Raji (cell line): ENCODE results near the gene KBTBD4.
A peak's percentile ranks its signal among the peaks of the same experiment; 100 is the strongest.

Source experiments
- POLR2A ChIP-seq: IDR thresholded peaks from 2 replicates; pipeline ENCODE4 v1.6.1; 2011; ENCODE audit warnings: low read depth, low read length, control low read depth; ENCODE audit not compliant: insufficient read depth

The KBTBD4 gene

DNA sequence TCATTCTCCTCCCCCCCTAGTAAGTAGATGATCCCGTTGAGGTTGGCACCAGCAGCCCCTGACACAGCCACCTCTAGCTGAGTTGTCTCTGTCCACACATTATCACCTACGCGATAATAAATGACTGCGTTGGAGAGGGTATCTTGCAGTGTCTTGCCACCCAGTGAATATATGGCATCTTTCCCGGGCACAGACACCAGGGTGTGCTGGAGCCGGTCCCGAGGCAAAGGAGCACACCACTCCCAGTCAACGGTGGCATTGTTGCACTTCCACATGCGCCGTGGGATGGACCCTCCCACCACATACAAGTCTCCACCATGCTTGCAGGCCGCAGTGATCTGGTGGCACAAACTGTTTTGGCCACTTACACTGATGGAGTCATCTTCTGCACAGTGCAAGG is 5.4 kb downstream of the KBTBD4 start:
- TF ChIP-seq POLR2A: no peak

DNA sequence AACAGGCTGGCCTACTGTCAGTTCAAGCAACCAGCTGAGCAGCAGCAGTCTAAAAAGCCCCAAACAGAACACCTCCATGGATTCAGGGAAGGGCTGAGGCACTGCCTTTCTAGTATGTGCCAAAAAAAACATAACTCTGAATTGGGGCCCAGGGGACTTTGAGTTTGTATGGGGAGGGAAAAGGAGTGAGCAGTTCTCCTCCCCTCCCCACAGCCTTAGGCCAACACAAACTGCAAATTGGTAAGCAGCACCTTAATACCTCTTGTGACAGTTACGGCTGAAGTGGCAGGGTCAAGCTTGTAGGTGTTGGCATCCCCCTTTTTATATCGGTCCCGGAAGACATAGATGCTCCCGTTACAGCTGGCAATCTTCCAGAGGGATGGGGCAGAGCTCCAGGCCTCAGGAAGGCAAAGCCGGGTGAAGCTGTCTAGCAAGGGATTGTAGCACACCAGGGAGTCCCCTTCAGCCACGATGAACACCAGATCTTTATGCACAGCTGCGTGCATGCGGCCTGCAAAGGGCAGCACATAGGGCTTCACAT is 6.0 kb downstream of the KBTBD4 start:
- no peak for TF ChIP-seq POLR2A

DNA sequence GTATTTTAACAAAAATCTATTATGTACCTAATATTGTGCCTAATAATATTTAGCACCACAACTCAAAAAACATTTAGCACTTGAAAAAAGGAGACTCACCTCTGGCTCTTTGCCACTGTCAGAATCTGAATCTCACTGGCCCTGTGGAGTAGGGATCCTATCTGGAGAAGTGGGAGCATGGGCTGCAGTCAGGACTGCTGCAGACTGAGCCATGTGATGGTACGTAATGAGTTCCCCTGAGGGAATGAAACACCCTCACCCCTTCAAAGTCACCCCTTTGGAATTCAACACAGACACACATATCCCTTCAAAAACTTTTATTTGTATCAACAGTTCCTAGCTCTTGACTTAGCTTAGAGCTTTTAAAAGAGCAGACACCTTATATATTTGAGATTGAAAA is 6.9 kb downstream of the KBTBD4 start:
- TF ChIP-seq POLR2A: no peak

DNA sequence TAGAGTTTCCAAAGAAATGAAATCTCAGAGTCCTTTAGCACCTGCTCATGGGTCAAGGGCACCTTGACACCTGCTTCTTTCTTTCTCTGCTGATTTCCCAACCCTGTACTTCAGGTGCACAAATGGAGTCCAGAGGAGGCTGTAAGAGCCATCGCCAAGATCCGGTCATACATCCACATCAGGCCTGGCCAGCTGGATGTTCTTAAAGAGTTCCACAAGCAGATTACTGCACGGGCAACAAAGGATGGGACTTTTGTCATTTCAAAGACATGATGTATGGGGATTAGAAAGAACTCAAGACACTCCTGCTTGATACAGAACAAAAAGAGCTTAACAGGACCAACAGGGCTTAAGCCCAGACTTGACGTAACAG is 7.4 kb downstream of the KBTBD4 start:
- no peak for TF ChIP-seq POLR2A

DNA sequence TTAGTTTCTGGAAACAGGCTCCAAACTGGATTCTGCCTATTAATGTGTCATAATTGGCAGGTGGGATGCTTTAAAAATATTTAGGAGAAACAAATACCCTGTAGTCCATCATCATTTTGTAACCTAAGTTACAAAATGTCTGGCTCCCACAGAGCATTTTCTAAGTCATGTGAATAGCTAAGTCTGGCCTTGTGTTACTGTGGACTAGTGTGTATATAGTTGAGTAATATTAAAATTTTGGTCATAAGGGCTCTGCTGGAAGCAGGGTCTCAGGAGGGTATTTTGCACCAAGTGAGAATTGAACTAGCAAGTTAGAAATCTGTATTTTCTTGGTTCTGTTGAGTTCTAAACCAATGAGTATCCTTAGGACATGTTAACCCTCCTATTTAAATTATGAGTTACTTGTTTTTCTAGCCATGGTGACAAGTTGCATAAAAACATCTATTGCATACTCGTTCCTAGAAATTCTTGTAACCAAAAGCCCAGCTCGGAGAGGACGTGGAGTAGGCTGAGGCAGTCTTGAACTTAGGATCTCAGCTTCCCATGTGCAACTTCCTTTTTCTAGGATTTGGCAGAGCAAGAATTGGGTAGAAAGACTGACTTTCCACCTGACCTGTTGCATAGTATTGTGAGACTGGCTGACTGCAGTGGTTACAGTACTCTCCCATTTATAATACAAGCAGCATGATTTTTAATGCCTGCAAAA is 8.0 kb downstream of the KBTBD4 start:
- TF ChIP-seq POLR2A: no peak

DNA sequence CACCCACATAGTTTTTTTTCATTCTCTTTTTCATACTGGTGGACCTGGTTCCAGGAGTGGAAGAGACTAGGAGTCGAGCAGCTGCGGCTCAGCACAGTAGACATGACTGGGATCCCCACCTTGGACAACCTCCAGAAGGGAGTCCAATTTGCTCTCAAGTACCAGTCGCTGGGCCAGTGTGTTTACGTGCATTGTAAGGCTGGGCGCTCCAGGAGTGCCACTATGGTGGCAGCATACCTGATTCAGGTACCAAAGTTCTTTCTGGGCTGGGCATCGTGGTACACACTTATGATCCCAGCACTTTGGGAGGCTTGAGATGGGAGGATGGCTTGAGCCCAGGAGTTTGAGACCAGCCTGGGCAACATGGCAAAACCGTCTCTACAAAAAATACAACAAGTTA is 9.1 kb downstream of the KBTBD4 start:
- no peak for TF ChIP-seq POLR2A

DNA sequence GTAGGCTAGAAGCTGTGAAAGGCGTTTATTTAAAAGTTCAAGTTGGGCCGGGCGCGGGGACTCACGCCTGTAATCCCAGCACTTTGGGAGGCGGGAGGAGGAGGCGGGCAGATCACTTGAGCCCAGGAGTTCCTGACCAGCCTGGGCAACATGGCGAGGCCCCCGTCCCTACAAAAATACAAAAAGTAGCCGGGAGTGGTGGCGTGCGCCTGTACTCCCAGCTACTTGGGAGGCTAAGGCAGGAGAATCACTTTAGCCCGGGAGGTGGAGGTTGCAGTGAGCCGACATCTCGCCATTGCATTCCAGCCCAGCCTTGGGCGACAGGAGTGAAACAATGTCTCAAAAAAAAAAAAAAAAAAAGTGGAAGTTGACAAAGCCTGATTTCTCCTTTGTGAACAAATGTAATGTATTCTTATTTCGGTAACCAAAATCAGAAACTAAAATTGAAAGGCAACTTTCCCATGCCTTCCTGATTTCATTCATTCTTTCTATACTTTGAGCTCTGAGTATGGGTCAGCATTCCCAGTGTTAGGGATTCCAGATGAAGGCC is 12.5 kb downstream of the KBTBD4 start:
- TF ChIP-seq POLR2A: no peak

DNA sequence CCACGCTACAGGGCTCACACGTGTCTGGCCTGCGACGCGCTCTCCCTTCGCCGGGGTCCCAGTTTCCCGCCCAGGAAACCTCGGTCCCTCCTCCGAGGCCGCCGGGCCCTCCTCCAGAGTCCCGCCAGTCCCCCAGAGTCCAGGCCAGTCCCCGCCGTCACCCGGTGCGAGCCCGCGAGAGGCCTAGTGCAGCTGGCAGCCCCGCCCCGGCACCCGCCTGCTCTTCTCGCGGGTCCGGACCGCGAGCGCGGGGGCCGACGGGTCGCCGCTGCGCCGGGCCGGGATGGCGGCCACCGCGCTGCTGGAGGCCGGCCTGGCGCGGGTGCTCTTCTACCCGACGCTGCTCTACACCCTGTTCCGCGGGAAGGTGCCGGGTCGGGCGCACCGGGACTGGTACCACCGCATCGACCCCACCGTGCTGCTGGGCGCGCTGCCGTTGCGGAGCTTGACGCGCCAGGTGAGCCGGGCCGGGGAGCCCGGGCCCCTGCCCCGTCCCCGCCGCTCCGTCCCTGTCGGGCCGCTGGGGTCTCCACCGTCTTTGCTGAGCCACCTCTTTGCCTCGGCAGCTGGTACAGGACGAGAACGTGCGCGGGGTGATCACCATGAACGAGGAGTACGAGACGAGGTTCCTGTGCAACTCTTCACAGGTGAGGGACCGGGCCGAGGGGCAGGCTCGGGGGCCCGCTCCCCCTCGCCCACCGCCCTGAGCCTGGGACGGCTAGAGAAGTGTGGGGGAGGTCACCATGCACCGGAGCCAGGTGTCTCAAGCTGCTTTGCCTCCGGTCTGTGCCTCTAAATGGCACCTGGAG is 13.2 kb downstream of the KBTBD4 start, which contains the start of gene PTPMT1:
TSS of gene PTPMT1 (plus strand) at position 260 of the 809 bp plus-strand sequence. CDS start at position 284, 24 bp downstream.
- peak; percentile 68 for TF ChIP-seq POLR2A

DNA sequence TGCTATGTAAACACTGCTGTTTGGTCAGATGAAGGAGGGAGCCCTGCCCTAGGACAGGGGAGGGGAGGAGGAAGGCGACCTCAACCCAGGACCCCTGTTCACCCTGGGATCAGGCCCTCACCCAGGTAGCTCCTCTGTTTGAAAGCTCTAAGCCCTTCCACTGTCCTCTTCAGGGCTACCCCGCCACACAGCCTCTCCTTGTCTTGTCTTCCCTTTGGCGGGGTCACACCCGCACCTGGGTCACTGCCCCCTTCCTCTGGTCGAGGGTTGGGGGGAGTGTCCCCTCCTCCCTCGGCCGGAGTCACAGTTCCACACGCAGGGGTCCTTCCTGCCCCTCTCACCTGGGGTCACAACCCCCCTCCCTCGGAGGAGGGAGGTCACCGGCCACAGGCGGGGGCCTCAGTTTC is 13.8 kb downstream of the KBTBD4 start:
- TF ChIP-seq POLR2A: no peak

DNA sequence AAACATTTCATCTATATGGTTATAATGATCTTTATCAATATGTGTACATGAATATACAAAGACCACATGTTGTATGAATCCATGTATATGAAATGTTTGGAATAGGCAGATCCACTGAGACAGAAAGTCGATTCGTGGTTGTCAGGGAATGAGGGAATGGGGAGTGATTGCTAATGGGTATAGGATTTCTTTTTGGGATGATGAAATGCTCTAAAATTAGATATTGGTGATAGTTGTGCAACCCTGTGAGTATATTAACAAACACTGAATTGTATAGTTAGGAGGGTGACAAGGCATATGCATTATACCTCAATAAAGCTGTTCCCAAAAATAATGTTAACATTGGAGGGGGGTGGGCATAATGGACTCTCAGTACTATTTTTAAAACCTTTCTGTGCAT is 18.3 kb downstream of the KBTBD4 start:
- no peak for TF ChIP-seq POLR2A

DNA sequence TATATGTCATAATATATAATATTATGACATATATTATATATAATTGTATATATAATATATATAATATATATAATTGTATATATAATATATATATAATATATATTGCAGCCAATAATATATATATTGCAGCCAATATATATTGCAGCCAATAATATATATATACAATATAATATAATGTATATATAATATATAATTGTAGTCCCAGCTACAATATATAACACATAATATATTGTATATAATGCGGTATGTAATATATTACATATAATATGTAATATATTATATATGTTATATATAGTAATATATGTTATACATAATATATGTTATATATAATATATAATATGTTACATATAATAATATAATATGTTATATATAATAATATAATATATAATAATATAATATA is 20.1 kb downstream of the KBTBD4 start:
- no peak for TF ChIP-seq POLR2A

DNA sequence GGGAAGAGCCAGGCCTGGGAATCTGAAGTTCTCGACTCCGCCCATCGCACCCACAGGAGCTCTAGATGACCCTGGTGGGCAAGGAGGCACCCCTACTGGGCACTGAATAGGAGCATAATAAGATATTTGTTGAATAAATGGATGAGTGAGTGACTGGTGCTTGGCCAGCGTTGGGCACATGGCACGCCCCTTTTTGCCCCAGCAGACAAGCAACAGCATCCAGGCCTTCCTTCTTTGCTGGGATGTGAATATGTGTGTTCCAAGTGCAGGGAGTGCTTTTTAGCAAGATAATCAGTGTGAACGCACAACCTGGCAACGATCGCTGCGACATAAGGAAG is 25.4 kb downstream of the KBTBD4 start:
- TF ChIP-seq POLR2A: no peak

DNA sequence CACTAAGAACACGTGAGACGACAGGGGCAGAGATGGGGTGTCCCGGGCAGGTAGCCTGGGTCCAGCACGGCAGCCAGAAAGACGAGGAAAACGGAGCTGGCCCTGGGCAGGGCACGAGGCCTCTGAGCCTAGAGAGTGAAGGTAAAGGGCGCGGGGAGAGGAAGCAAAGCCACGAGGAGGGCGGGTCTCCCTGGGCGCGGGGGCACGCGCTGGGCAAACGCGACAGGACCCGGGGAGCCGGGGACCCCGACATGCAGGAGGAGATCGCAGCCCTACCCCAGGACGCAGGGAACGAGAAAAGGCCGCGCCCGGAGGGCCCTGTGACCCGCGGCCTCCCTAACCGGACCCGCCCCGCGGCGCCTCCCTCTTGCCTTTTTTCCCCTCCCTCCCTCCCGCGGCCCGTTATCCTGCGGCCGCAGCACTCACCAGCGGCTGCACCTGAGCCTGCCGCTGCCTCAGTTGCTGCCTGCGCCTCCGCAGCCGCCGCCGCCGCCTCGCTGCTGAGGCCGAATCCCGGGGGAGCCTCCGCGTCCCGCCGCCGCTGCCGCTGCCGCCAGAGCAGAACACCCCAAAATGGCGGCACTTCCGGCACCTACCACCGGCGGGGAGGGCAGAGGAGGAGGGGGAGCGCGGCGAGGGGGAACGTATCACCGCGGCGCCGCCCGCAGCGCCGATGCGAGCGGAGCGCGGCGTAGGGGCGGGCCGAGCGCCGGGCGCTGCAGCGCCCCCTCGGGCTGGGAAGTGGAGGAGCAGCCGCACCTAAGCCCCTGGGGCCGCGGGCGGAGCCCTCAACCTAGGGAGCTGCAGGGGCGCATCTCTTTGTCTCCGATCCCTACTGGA is 26.0 kb downstream of the KBTBD4 start, which contains the start of gene CELF1:
TSS of gene CELF1 (minus strand) at position 567 of the 840 bp plus-strand sequence. CDS start 53,609 bp downstream, outside the sequence.
- TF ChIP-seq POLR2A: peak; percentile 73

DNA sequence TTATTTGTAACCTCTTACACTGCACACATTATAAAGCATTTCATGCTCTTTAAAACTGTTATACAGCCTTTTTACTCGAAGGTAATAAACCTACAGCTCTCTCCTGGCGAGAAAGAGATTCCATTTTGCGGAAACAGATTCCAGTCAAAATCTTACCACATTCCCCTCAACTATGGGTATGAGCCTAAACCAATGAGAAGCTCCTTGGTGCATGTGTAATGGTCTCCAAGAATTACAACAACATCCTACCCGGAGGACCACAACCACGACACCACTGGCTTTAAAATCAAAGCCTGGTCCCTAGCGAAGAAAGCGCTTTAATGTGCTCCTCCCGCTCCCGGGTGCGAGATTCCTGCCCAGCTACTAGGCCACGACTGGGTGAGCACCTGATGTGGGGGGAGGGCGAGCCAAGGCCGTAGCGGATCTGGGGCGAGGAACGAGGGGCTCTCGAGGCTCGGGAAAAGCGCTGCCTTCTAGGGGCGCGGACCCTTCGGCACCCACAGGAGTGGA is 26.7 kb downstream of the KBTBD4 start:
- TF ChIP-seq POLR2A: 0 out of 2 replicates have a peak, but pooled peaks have one; percentile 5

DNA sequence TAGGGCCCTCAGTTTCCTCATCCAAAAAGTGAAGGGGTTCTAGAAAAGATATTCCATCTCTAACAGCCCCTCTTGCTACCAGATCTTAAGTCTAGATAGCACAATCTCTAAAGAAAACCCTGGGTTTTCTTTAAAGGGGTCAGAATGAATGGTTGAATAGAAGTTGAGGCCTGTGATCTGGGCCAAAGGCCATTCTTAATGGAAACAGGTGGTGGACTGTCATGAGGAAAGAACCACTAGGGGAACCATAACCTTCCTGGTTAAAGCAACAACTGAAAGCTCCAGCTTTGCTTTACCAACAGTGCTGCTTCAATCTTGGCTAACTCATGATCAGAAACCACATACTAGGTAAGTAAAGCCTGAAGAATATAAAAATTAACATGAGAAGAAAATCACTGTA is 27.7 kb downstream of the KBTBD4 start:
- TF ChIP-seq POLR2A: no peak
